ENCODE data around the gene ITGB5. TPM values are rescaled to one million over a fixed set of nuclear protein-coding genes. Genes with fewer than 3 reads are reported as not detected.
"Not testable (repeated sequence)": the region's sequence is repeated elsewhere in the genome, so short reads cannot be mapped to it uniquely, and the experiment has no call there.

ITGB5 gene
- total RNA-seq, 2 donors from 2014 or later = 73.5 to 88.7 TPM

DNA sequence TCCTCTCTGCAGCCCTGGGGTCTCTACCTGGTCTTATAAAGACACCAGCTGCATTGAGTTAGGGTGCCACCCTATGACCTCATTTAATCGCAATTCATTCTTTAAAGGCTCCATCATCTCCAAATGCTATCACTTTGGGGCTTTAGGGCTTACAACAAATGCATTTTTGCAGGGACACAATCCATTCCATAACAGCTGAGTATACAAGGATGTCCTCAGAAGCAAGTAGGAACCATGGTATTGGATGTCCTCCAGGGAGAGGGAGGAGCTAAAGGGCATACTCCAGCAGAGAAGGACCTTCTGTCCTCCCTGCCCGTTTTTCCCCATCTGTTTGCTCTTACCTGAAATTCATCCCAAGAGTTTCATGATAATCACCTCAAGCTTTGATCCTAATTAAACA, 126.6 kb downstream of the ITGB5 start:
- TF ChIP-seq, protein P1, sequence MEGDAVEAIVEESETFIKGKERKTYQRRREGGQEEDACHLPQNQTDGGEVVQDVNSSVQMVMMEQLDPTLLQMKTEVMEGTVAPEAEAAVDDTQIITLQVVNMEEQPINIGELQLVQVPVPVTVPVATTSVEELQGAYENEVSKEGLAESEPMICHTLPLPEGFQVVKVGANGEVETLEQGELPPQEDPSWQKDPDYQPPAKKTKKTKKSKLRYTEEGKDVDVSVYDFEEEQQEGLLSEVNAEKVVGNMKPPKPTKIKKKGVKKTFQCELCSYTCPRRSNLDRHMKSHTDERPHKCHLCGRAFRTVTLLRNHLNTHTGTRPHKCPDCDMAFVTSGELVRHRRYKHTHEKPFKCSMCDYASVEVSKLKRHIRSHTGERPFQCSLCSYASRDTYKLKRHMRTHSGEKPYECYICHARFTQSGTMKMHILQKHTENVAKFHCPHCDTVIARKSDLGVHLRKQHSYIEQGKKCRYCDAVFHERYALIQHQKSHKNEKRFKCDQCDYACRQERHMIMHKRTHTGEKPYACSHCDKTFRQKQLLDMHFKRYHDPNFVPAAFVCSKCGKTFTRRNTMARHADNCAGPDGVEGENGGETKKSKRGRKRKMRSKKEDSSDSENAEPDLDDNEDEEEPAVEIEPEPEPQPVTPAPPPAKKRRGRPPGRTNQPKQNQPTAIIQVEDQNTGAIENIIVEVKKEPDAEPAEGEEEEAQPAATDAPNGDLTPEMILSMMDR (IDR thresholded peaks at IDR 0.05) = no peak
- TF ChIP-seq POLR2A (IDR thresholded peaks at IDR 0.05) = no peak
- no peaks in the 10 kb centered on the region for H3K36me3 ChIP-seq (replicated peaks in 1 of 2; ENCODE audit: insufficient read depth in 1 of 2, low read depth in 2 of 2)

DNA sequence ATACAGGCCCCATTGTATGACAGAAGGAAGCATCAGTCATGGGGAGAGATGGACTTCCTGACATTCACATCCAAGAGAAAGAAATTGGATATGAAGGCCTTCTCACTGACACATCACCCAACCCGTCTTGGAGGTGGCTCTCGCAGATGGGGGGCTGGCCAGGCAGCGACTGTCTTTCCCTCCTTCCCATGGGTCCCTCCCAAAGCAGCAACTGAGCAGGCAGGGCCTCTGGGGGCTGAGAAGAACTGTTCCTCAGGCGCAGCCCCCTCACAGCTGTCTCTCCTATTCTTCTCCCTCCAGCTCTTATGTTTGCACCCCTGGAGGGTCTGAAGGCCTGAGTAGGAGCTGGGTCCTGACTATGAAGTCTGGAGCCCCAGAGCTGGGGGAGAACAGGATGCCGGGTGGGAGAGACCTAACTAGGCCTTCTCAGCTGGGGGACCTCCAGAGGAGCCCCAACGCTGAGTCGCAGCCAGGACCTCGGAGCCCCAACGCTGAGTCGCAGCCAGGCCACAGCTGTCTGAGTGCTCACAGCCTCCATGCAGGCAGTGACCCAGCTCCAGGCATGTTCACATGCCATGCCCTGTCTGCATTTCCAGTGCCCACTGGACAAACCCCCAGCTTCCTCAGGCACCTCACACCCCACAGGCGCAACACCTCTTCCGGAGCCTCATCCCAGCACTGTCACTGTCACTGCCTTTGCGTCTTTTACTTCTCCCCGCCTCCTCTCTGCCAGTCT, 127.3 kb downstream of the ITGB5 start:
- peaks cover 18% of the 10 kb centered on the region for H3K4me1 ChIP-seq
- no peaks in the 10 kb centered on the region for H3K36me3 ChIP-seq (replicated peaks in 1 of 2; ENCODE audit: insufficient read depth in 1 of 2, low read depth in 2 of 2)
- WGBS, 2 donors = 85 to 87% methylated on average over 11 to 14 of the region's 14 CpGs
- no peak for TF ChIP-seq POLR2A (IDR thresholded peaks at IDR 0.05)
- TF ChIP-seq, protein P1 (IDR thresholded peaks at IDR 0.05) = no peak
- no peak overlapping the region for H3K27ac ChIP-seq
- H3K9me3 ChIP-seq = no peaks in the 10 kb centered on the region
- no peak overlapping the region for H3K4me3 ChIP-seq
- no peak for DNase-seq
- no peaks in the 10 kb centered on the region for H3K27me3 ChIP-seq
- no peak for ATAC-seq
- intact Hi-C loops (cut with DNase I) = loop anchor here (5.0 kb wide), 1 partner anchor 142 kb away; no protein-coding TSS in a partner anchor

More for the DNA sequence above, 126.6 kb downstream of the ITGB5 start:
- 38 to 40% methylated on average over 2 of the region's 2 CpGs for WGBS, 2 donors
- H3K4me3 ChIP-seq = no peak overlapping the region
- DNase-seq (peak in 2 of 4 donors; percentile 35 to 57), ATAC-seq (no peak)
- H3K4me1 ChIP-seq = peaks cover 18% of the 10 kb centered on the region
- no peak overlapping the region for H3K27ac ChIP-seq
- intact Hi-C loops (cut with DNase I) = loop anchor here (5.0 kb wide), 1 partner anchor 142 kb away; no protein-coding TSS in a partner anchor
- H3K27me3 ChIP-seq = no peaks in the 10 kb centered on the region
- no peaks in the 10 kb centered on the region for H3K9me3 ChIP-seq

DNA sequence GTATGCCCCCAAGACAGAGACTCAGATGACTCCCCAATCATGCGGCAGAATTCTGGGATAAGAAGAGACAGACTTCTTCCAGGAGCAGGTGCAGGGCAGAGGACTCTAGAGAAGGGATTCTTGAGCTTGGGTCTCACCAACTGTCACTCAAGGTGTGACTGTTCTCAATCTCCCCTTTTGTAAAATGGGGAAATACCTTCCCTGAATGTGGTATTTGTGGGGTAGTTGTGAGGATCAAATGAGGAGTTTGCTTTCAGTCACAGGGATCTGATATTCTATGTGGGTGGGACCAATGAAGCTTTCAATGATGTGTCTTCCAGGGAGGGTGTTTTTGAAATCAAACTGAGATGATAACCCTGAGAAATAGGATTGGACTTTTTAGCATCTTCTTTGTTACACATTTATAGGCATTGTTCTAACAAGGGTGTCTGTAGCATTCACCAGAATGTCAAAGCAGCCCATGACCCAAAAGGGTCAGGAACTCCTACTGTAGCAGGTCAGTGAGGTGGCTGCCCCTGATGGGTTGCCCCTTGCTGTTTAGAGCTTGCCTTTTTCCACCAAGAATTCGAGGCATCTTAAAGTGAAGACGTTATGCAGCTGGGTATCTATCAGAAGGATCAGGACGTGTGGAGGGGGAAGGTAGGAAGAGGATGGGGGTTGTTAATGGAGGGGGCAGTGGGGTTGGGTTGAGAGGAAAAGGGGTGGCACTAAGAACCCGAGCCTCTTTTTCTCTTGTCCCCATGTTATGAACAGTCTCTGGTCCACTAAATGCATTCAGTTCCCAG, 128.1 kb downstream of the ITGB5 start:
- intact Hi-C loops (cut with DNase I) = no loop called here
- Histone ChIP-seq H3K36me3 (replicated peaks in 1 of 2; ENCODE audit: insufficient read depth in 1 of 2, low read depth in 2 of 2) (no peaks in the 10 kb centered on the region), H3K27me3 (no peaks in the 10 kb centered on the region), H3K4me3 (no peak overlapping the region), H3K4me1 (peaks cover 18% of the 10 kb centered on the region), H3K27ac (no peak overlapping the region), H3K9me3 (no peaks in the 10 kb centered on the region)
- WGBS, 2 donors = 62 to 67% methylated on average over 5 of the region's 5 CpGs
- ATAC-seq = no peak
- TF ChIP-seq POLR2A (IDR thresholded peaks at IDR 0.05) = no peak
- TF ChIP-seq, protein P1 (IDR thresholded peaks at IDR 0.05) = no peak
- no peak for DNase-seq

DNA sequence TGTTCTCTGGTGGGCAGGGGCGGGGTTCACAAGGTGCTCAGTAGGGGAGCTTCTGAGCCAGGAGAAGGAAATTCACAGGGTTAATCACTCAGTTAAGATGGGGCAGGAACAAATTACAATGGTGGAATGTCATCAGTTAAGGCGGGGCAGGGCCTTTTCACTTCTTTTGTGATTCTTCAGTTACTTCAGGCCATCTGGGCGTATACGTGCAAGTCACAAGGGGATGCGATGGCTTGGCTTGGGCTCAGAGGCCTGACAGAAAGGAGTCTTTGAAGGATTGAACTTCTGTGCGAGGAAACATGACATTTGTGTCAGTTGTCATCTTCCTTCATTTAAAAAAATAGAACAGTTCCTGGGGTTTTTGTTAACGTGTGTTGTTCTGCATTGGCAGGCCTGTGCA, 129.2 kb downstream of the ITGB5 start:
- WGBS, 2 donors = 80 to 84% methylated on average over 6 to 7 of the region's 7 CpGs
- H3K36me3 ChIP-seq (replicated peaks in 1 of 2; ENCODE audit: insufficient read depth in 1 of 2, low read depth in 2 of 2); DNase-seq; ATAC-seq; H3K27me3 ChIP-seq; H3K27ac ChIP-seq; intact Hi-C loops (cut with DNase I); H3K4me3 ChIP-seq; H3K9me3 ChIP-seq: not testable (repeated sequence)
- H3K4me1 ChIP-seq = peaks cover 18% of the 10 kb centered on the region

DNA sequence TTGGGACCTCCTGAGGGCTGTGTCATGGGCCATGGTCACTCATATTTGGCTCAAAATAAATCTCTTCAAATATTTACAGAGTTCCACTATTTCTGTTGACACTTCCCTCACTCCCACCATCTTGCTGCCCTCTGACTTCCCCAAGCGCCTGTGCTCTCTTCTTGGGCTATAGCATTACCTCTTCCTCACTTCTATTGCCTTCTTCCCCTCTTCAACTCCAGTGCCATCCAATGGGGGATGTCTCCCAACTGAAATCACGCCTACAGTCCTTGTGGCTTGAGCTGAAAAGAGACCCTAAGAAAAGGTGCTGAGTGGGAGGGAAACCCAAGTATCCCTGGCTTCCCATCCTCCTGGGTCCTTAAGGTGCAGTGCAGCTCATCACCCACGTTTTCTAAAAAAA, 135.1 kb downstream of the ITGB5 start:
- H3K27ac ChIP-seq = no peak overlapping the region
- TF ChIP-seq, protein P1 (IDR thresholded peaks at IDR 0.05) = no peak
- no peak for TF ChIP-seq POLR2A (IDR thresholded peaks at IDR 0.05)
- DNase-seq (no peak), ATAC-seq (no peak)
- intact Hi-C loops (cut with DNase I) = no loop called here
- no peaks in the 10 kb centered on the region for H3K27me3 ChIP-seq
- WGBS, 2 donors = 67 to 78% methylated on average over 3 of the region's 3 CpGs
- H3K4me3 ChIP-seq = no peak overlapping the region
- no peaks in the 10 kb centered on the region for H3K36me3 ChIP-seq (replicated peaks in 1 of 2; ENCODE audit: insufficient read depth in 1 of 2, low read depth in 2 of 2)
- no peaks in the 10 kb centered on the region for H3K9me3 ChIP-seq
- H3K4me1 ChIP-seq = no peaks in the 10 kb centered on the region
